Neural progenitor cell (in vitro differentiated cells): ENCODE data around the gene RTEL1. TPM values are rescaled to one million over a fixed set of nuclear protein-coding genes. Genes with fewer than 3 reads are reported as not detected.

Source experiments
- DNase-seq: peaks from one replicate; pipeline ENCODE4 v3.0.0-alpha.2; 2016; ENCODE audit warnings: low spot score
- H2AFZ ChIP-seq: fragments of 200-600 bp; sonication (generic); replicated peaks from 2 replicates; pipeline ENCODE4 v1.6.1; 2016; ENCODE audit warnings: antibody characterized with exemption
- H3F3A ChIP-seq: fragments of 200-600 bp; sonication (generic); 2 replicates; pipeline ENCODE4 v1.6.1; 2016; ENCODE audit warnings: antibody characterized with exemption, low read depth
- H3K27ac ChIP-seq: fragments of 200-600 bp; sonication (generic); 2 replicates; pipeline ENCODE4 v1.5.1; 2016; ENCODE audit warnings: mild to moderate bottlenecking
- H3K27me3 ChIP-seq: fragments of 200-600 bp; sonication (generic); 2 replicates; pipeline ENCODE4 v1.6.1; 2016; ENCODE audit warnings: mild to moderate bottlenecking, moderate library complexity
- H3K36me3 ChIP-seq: fragments of 200-600 bp; sonication (generic); 2 replicates; pipeline ENCODE4 v1.5.1; 2016
- H3K4me1 ChIP-seq: fragments of 200-600 bp; sonication (generic); 2 replicates; pipeline ENCODE4 v1.6.1; 2016; ENCODE audit warnings: mixed run types
- H3K4me2 ChIP-seq: fragments of 200-600 bp; sonication (generic); 2 replicates; pipeline ENCODE4 v1.6.1; 2016
- H3K4me3 ChIP-seq: fragments of 200-600 bp; sonication (generic); 2 replicates; pipeline ENCODE4 v1.5.1; 2016
- H3K79me2 ChIP-seq: fragments of 200-600 bp; sonication (generic); 2 replicates; pipeline ENCODE4 v1.6.1; 2016; ENCODE audit warnings: low read depth
- H3K9ac ChIP-seq: fragments of 200-600 bp; sonication (generic); 2 replicates; pipeline ENCODE4 v1.6.1; 2016
- H3K9me3 ChIP-seq: fragments of 200-600 bp; sonication (generic); 2 replicates; pipeline ENCODE4 v1.5.1; 2016; ENCODE audit warnings: low read depth
- H4K20me1 ChIP-seq: fragments of 200-600 bp; sonication (generic); 2 replicates; pipeline ENCODE4 v1.6.1; 2016; ENCODE audit warnings: low read depth
- H3K27ac Mint-ChIP-seq: 3 replicates; pipeline ENCODE4 v1.8.0; 2021; ENCODE audit warnings: mixed read lengths
- H3K27me3 Mint-ChIP-seq: 2 replicates; pipeline ENCODE4 v1.8.0; 2022; ENCODE audit warnings: low read depth, mild to moderate bottlenecking, inconsistent platforms, moderate library complexity, mixed read lengths; ENCODE audit not compliant: insufficient read depth
- H3K36me3 Mint-ChIP-seq: 3 replicates; pipeline ENCODE4 v1.8.0; 2021; ENCODE audit warnings: mixed read lengths
- H3K4me1 Mint-ChIP-seq: 3 replicates; pipeline ENCODE4 v1.8.0; 2021; ENCODE audit warnings: mixed read lengths
- H3K4me3 Mint-ChIP-seq: 3 replicates; pipeline ENCODE4 v1.8.0; 2021; ENCODE audit warnings: mild to moderate bottlenecking, moderate library complexity, mixed read lengths
- H3K9me3 Mint-ChIP-seq: 3 replicates; pipeline ENCODE4 v1.8.0; 2020; ENCODE audit warnings: mixed read lengths
- CTCF ChIP-seq: fragments of 200-600 bp; sonication (generic); IDR thresholded peaks from 2 replicates; pipeline ENCODE4 v1.5.1; 2017; ENCODE audit warnings: antibody characterized with exemption, mild to moderate bottlenecking
- EZH2 ChIP-seq: fragments of 200-600 bp; sonication (generic); IDR thresholded peaks from 2 replicates; pipeline ENCODE4 v1.6.1; 2017; ENCODE audit warnings: antibody characterized with exemption, mild to moderate bottlenecking, moderate library complexity
- EZH2phosphoT487 ChIP-seq: fragments of 200-600 bp; sonication (generic); IDR thresholded peaks from 2 replicates; pipeline ENCODE4 v1.6.1; 2017; ENCODE audit warnings: antibody characterized with exemption
- total RNA-seq: library from RNA; depleted of rRNA; stranded (reverse); fragments of >200 nt; gene quantifications from 2 replicates; pipeline ENCODE4 v1.2.3, GENCODE V29; 2015; ENCODE audit warnings: low replicate concordance

Gene RTEL1
- total RNA-seq, 1 donor from 2014 or later, result 6.0 TPM

DNA sequence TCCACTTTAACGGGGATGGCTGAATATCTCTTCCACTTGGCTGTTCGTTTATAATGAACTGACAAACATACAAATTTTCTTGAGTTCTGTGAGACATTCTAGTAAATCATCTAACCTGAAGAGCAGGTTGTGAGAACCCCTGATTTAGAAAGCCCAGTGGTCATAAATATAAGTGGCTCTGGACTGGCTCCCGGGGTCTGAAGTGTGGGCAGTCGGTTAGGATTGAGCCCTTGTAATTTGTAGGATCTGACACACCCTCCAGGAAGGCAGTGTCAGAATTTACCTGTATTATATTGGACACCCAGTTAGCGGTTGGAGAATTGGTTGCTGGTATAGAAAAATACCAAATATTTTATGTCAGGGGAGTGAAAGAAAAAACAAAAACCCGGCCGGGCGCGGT, 24.4 kb upstream of the RTEL1 start:
- Histone ChIP-seq H3K9me3 (no peaks in the 10 kb centered on the region), H3K79me2 (no peaks in the 10 kb centered on the region), H3K27me3 (no peaks in the 10 kb centered on the region), H3K4me3 (no peak overlapping the region), H2AFZ (no peak overlapping the region), H3K36me3 (no peaks in the 10 kb centered on the region), H3K4me2 (no peak overlapping the region), H4K20me1 (no peaks in the 10 kb centered on the region), H3K27ac (no peak overlapping the region), H3F3A (peaks cover 13% of the 10 kb centered on the region), H3K9ac (no peak overlapping the region), H3K4me1 (peaks cover 7% of the 10 kb centered on the region)
- H3K27ac Mint-ChIP-seq, result no peak overlapping the region
- no peaks in the 10 kb centered on the region for H3K9me3 Mint-ChIP-seq
- TF ChIP-seq EZH2 (no peak), EZH2phosphoT487 (no peak), CTCF (no peak)
- H3K36me3 Mint-ChIP-seq, result no peaks in the 10 kb centered on the region
- no peak for DNase-seq
- H3K27me3 Mint-ChIP-seq, result peaks cover 5% of the 10 kb centered on the region
- H3K4me3 Mint-ChIP-seq, result no peak overlapping the region
- H3K4me1 Mint-ChIP-seq, result peaks cover 12% of the 10 kb centered on the region

- H3K9me3 Mint-ChIP-seq, result no peaks in the 10 kb centered on the region
- H3K4me1 Mint-ChIP-seq, result peaks cover 9% of the 10 kb centered on the region
- Histone ChIP-seq H3K9ac (no peak overlapping the region), H3K79me2 (no peaks in the 10 kb centered on the region), H3K36me3 (no peaks in the 10 kb centered on the region), H3K27ac (no peak overlapping the region), H2AFZ (no peak overlapping the region), H4K20me1 (no peaks in the 10 kb centered on the region), H3K4me1 (peaks cover 7% of the 10 kb centered on the region), H3K9me3 (no peaks in the 10 kb centered on the region), H3K4me2 (no peak overlapping the region), H3K27me3 (no peaks in the 10 kb centered on the region), H3K4me3 (no peak overlapping the region), H3F3A (peaks cover 5% of the 10 kb centered on the region)
- DNase-seq, result no peak
- peaks cover 4% of the 10 kb centered on the region for H3K27me3 Mint-ChIP-seq
- no peak overlapping the region for H3K27ac Mint-ChIP-seq
- H3K4me3 Mint-ChIP-seq, result no peak overlapping the region
- no peaks in the 10 kb centered on the region for H3K36me3 Mint-ChIP-seq
- TF ChIP-seq EZH2phosphoT487 (no peak), CTCF (no peak), EZH2 (no peak)
These were observed 22.5 kb upstream of the RTEL1 start for GRCh38 chr20:63635431-63636141.

- H3K4me3 Mint-ChIP-seq, result no peak overlapping the region
- Histone ChIP-seq H3K4me3 (no peak overlapping the region), H3K4me1 (peaks cover 7% of the 10 kb centered on the region), H3K9me3 (no peaks in the 10 kb centered on the region), H3K79me2 (no peaks in the 10 kb centered on the region), H3K36me3 (no peaks in the 10 kb centered on the region), H3K9ac (no peak overlapping the region), H4K20me1 (no peaks in the 10 kb centered on the region), H3K27me3 (no peaks in the 10 kb centered on the region), H3K27ac (no peak overlapping the region), H2AFZ (no peak overlapping the region), H3F3A (peaks cover 9% of the 10 kb centered on the region), H3K4me2 (peak overlapping the region; percentile 24)
- TF ChIP-seq CTCF (no peak), EZH2phosphoT487 (no peak), EZH2 (no peak)
- no peaks in the 10 kb centered on the region for H3K9me3 Mint-ChIP-seq
- H3K27ac Mint-ChIP-seq, result peak overlapping the region; percentile 50
- H3K36me3 Mint-ChIP-seq, result no peaks in the 10 kb centered on the region
- peaks cover 9% of the 10 kb centered on the region for H3K4me1 Mint-ChIP-seq
- peak; percentile 49 for DNase-seq
- H3K27me3 Mint-ChIP-seq, result peaks cover 4% of the 10 kb centered on the region
These were observed 21.1 kb upstream of the RTEL1 start for GRCh38 chr20:63636752-63637628.
